Fibroblast of mammary gland (primary cell): ENCODE results near the gene AUTS2.

Experiments
- DNase-seq: peaks from one replicate; pipeline ENCODE4 v3.0.0-alpha.2; 2010; ENCODE audit warnings: low read depth
- H3K4me3 ChIP-seq: 2 replicates; pipeline ENCODE4 v1.5.1; 2011; ENCODE audit warnings: low read depth, mild to moderate bottlenecking, low read length, moderate library complexity; ENCODE audit not compliant: control insufficient read depth
- TF ChIP-seq, protein P1 (sequence below): conservative IDR thresholded peaks from 2 replicates; pipeline ENCODE4 v1.5.1; 2011; ENCODE audit warnings: low read depth, low read length, inconsistent platforms; ENCODE audit not compliant: control insufficient read depth, insufficient read depth

The AUTS2 gene

DNA sequence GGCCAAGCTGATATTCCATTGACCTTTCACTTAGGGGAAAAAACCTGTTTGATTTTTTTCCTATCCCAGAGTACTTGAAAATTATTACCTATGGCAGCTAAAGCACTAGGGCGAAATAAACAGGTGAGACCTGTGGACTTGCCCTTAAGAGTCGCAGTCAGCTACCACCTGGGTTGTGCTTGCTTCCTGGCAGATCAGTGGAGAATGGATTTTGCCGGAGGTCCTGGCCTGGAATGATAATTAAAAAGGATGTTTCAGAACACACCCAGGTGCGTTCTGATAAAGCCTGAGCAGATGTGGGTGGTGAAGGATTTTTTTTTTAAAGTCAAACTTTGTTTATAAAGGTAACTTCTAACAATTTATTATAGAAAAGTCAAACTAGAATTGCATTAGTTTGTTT lies 59.1 kb downstream of the AUTS2 start:
- TF ChIP-seq, protein P1, sequence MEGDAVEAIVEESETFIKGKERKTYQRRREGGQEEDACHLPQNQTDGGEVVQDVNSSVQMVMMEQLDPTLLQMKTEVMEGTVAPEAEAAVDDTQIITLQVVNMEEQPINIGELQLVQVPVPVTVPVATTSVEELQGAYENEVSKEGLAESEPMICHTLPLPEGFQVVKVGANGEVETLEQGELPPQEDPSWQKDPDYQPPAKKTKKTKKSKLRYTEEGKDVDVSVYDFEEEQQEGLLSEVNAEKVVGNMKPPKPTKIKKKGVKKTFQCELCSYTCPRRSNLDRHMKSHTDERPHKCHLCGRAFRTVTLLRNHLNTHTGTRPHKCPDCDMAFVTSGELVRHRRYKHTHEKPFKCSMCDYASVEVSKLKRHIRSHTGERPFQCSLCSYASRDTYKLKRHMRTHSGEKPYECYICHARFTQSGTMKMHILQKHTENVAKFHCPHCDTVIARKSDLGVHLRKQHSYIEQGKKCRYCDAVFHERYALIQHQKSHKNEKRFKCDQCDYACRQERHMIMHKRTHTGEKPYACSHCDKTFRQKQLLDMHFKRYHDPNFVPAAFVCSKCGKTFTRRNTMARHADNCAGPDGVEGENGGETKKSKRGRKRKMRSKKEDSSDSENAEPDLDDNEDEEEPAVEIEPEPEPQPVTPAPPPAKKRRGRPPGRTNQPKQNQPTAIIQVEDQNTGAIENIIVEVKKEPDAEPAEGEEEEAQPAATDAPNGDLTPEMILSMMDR = no peak
- no peak overlapping the region for H3K4me3 ChIP-seq
- DNase-seq = no peak

DNA sequence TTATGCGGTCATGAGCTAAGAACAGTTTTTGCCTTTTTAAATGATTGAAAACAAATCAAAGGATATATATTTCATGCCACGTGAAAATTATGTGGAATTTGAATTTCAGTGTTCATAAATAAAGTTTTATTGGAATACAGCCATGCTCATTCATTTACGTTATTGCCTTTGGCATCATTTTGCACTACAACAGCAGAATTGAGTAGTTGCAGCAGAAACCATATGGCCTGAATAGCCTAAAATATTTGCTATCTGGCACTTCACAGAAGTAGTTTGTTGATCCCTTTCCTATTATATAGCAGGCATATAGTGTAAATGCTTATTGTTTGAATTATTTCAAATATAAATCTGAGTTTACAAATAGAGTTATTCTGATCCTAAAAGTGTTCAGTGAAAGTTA lies 59.7 kb downstream of the AUTS2 start:
- H3K4me3 ChIP-seq = no peak overlapping the region
- DNase-seq = no peak
- TF ChIP-seq, protein P1 = no peak

DNA sequence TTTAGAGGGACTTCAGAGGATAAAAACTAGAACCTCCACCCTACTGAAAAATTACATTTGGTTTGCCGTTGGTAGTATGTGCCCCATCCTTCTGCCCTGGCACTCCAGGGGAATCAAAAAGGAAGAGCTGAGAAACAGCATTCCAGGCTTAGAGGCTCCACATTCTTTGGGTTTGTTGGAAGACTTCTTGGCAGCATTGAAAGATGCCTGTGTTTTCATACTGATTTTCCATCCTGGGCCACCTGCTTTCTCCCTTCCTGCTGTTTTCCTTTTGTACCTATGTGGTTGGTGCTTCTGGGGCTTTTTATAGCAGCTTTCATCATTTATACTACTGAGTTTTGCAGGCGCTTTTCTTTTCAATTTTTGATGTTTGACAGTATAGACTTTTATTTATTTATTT lies 61.7 kb downstream of the AUTS2 start:
- no peak overlapping the region for H3K4me3 ChIP-seq
- no peak for DNase-seq
- TF ChIP-seq, protein P1 = no peak

DNA sequence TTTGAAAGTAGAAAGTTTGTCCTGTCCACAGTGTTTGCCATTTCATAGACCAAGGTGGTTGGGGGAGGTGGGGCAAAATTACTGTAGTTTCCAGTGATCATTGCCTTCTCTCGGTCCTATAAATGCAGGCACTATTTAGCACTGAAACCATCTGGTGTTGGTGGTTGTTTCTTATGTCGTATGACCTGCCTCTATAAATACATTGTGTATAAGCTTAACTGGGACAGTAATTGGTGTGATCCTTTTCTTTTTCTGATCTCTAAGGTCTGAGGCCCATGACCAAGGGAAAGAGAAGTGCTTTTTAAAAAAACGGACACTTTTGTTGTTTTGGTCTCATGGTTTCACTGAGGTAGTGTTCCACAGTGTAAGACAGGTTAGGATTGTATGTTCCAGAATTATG lies 63.1 kb downstream of the AUTS2 start:
- TF ChIP-seq, protein P1 = no peak
- H3K4me3 ChIP-seq = no peak overlapping the region
- DNase-seq = no peak

DNA sequence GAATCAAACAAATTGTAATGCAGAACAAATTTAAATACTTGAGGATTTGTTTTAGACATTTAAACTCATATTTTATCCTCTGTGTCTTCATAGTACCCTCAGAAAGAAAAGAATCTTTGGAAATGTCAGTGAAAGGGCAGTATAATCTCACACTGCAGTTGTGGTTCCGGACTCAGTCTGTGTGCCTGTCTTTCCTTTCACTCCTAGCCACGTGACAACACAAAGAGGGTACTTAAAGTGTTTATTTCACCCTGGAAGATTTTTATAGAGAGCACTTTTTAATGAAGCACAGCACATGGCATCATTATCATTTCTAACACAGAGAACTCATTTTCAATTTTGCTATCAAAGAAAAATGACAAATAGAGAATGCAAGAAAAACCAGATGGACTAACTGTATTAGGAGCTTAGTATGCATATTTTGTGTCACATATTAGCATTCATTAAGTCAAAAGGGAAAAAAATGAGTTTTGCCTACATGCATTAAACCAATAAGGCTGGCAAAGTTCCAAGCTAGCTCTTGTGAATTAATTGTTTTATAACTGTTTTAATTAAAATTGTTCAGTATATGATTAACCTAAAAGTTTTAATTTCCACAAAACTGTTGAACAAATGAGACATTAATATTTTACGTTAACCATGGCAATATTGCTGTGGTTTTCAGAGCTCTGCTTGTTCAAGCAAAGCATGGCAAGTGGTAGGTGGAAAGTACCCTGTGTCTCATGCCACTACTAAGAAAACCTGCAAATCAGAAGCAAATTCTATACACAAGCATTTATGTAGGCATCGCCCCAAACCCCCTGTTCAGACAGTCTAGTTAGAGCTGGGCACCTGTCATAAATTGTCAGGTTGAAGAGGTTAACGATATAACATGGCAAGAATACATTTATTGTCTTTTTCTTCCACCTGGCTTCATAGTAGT lies 65.9 kb downstream of the AUTS2 start:
- TF ChIP-seq, protein P1 = no peak
- H3K4me3 ChIP-seq = no peak overlapping the region
- DNase-seq = no peak

DNA sequence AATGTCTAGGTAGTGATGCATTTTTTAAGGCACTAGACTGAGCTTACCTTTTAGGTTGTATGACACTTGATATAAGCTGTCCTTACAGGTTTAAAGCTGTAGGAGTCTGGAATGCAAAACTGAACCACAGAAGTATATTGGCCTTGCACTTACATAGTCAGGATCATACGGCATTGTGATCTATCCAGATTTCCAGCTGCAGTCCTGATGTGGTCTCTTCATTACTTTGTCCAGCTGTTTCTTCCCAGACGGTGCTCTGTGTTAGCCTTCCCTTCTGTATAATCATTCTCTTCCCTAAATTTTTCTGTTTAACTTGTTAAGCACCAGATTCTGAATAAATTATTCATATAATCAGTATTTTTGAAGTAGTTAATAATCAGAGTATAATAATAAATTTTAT lies 67.1 kb downstream of the AUTS2 start:
- DNase-seq = no peak
- TF ChIP-seq, protein P1 = no peak
- H3K4me3 ChIP-seq = no peak overlapping the region

DNA sequence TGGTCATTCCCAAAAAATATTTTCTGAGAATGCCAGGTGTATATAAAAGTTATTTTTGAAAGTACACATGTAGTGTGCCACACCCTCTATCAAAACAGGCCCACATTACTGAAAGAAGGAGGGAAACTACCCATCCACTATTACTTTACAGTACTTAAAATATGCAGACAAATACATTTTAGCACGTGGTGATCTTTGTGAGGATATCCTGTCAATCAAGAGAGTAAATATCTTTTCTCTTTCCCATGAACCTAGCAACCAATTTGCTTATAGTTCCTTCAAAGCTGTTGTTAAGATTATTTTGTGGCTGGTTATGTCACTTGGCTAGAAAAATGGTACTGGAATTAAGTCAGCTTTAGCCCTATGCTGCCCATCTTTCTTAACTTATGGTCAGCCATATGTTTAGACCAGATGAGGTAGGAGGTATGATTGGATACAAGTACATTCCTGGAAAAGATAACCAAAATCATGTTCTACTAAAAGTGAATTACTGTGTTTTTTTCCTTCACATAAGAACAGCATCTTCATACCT lies 70.1 kb downstream of the AUTS2 start:
- no peak for DNase-seq
- TF ChIP-seq, protein P1 = no peak
- no peak overlapping the region for H3K4me3 ChIP-seq
